ENCODE results near the gene OR52A5. TPM values are rescaled to one million over a fixed set of nuclear protein-coding genes. Genes with fewer than 3 reads are reported as not detected.

Gene OR52A5
- total RNA-seq (2014; rRNA removed; shearing (Covaris generic)) = not detected in 2 replicates

GRCh38 chr11:5137996-5138395 lies at the start of gene OR52A5:
TSS of gene OR52A5 (minus strand) at chr11:5138356. CDS start at chr11:5132642, 5,714 bp downstream.

GRCh38 chr11:5154657-5155056 lies 16.5 kb upstream of the OR52A5 start, which contains the start of gene OR52A1:
TSS of gene OR52A1 (minus strand) at chr11:5154757. CDS start at chr11:5152369, 2,388 bp downstream.

Other genes starting within 250 kb of the OR52A5 start
- not detected in 2 replicates for gene OR51A7, start 234.6 kb downstream of the OR52A5 start, total RNA-seq (2014; rRNA removed; shearing (Covaris generic))
- gene OR51G2, start 219.0 kb downstream of the OR52A5 start, total RNA-seq (2014; rRNA removed; shearing (Covaris generic)) = not detected in 2 replicates
- not detected in 2 replicates for gene OR51G1, start 214.0 kb downstream of the OR52A5 start, total RNA-seq (2014; rRNA removed; shearing (Covaris generic))
- not detected in 2 replicates for gene OR51A4, start 190.8 kb downstream of the OR52A5 start, total RNA-seq (2014; rRNA removed; shearing (Covaris generic))
- not detected in 2 replicates for gene OR51A2, start 182.6 kb downstream of the OR52A5 start, total RNA-seq (2014; rRNA removed; shearing (Covaris generic))
- gene OR51L1, start 143.5 kb downstream of the OR52A5 start, total RNA-seq (2014; rRNA removed; shearing (Covaris generic)) = not detected in 2 replicates
- gene OR52J3, start 91.8 kb downstream of the OR52A5 start, total RNA-seq (2014; rRNA removed; shearing (Covaris generic)) = not detected in 2 replicates
- gene OR52E2, start 78.7 kb downstream of the OR52A5 start, total RNA-seq (2014; rRNA removed; shearing (Covaris generic)) = not detected in 2 replicates
- not detected in 2 replicates for gene OR52E1, start 68.8 kb downstream of the OR52A5 start, total RNA-seq (2014; rRNA removed; shearing (Covaris generic))
- gene OR52A1, start 16.4 kb upstream of the OR52A5 start, total RNA-seq (2014; rRNA removed; shearing (Covaris generic)) = not detected in 2 replicates
- gene OR51V1, start 62.3 kb upstream of the OR52A5 start, total RNA-seq (2014; rRNA removed; shearing (Covaris generic)) = not detected in 2 replicates
- gene HBB, start 88.7 kb upstream of the OR52A5 start, total RNA-seq (2014; rRNA removed; shearing (Covaris generic)) = not detected in 2 replicates
- not detected in 2 replicates for gene HBD, start 96.1 kb upstream of the OR52A5 start, total RNA-seq (2014; rRNA removed; shearing (Covaris generic))
- not detected in 2 replicates for gene HBG1, start 111.5 kb upstream of the OR52A5 start, total RNA-seq (2014; rRNA removed; shearing (Covaris generic))
- gene HBG2, start 116.4 kb upstream of the OR52A5 start, total RNA-seq (2014; rRNA removed; shearing (Covaris generic)) = 2.7 and 3.2 TPM in 2 replicates
- 40.6 and 51.6 TPM in 2 replicates for gene HBE1, start 131.6 kb upstream of the OR52A5 start, total RNA-seq (2014; rRNA removed; shearing (Covaris generic))
- gene OR51B4, start 163.6 kb upstream of the OR52A5 start, total RNA-seq (2014; rRNA removed; shearing (Covaris generic)) = 4.0 and 7.5 TPM in 2 replicates
- gene OR51B2, start 185.9 kb upstream of the OR52A5 start, total RNA-seq (2014; rRNA removed; shearing (Covaris generic)) = 0.85 and 1.4 TPM in 2 replicates
- 15.1 and 23.2 TPM in 2 replicates for gene OR51B5, start 205.2 kb upstream of the OR52A5 start, total RNA-seq (2014; rRNA removed; shearing (Covaris generic))
- gene OR51B6, start 213.2 kb upstream of the OR52A5 start, total RNA-seq (2014; rRNA removed; shearing (Covaris generic)) = not detected in 2 replicates
- gene OR51M1, start 245.5 kb upstream of the OR52A5 start, total RNA-seq (2014; rRNA removed; shearing (Covaris generic)) = not detected in 2 replicates